HG02981 (cell line): ENCODE measurements around the gene TMEM154.
A peak's percentile ranks its signal among the peaks of the same experiment; 100 is the strongest.

ENCODE experiments used
- ATAC-seq: cut with Tn5 transposase; IDR thresholded peaks from one replicate; pipeline ENCODE4 v1.9.1; 2021; ENCODE audit warnings: mild to moderate bottlenecking, moderate library complexity; ENCODE audit not compliant: unreplicated experiment

Gene TMEM154

DNA sequence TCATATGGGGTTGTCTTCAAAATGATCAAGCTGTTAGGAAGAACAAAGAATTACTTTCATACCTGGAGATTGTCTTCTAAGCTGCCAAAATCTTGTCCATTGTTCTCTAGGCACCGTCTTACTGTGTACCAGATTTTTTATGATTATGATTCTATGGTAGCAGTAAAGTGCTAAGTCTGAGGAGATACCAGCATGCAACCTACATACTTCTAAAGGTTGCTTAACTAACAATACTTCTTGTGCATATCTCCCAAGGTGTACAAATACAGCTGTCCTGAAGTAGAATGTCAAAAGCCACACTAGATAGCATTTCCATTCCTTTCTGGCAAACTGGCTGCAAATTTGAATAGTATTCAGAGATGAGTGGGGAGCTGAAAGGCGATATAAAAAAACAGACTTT lies 81.3 kb downstream of the TMEM154 start:
- ATAC-seq, result no peak

DNA sequence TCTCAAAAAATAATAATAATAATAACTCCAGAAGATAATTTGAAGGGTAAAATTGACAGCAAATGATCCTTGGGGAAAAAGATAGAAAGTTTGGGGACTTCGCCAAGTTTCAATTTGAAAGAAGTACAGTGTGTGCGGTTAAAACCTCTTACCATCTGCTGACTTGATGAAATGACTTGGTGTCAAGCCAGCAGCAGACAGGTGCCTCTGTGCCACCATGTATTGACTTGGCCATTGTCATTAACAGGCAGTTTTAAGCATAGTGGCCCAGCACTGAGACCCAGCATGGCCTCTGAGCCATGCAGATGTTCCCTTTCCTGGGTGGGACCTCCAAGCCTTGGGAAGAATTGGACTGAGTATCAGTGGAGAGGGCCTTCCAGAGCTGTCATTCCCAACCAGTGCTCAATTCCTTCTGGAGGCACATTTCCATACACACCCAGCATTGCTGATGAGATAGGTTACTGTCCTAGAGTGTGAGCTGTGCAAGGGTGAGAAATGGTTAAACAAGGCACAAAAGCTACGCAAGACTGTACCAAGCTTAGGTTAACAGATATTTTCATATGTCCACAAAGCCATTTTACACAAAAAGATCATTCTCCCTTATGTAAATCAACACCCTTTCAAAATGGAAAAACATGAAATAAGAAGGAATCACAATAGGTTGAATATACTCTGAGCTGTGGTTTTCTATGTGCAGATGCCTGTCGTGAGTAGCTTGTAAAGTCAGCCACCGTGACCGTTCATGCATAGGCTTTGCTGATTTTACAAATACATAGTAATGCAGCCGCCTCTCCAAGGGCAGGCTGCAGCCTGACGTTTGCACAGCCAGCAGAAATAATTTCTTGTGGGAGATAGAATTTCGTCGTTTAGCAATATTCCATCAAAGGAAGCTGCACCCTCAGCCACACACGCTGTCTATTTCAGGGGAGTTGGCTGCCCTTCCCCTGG lies 84.5 kb downstream of the TMEM154 start:
- ATAC-seq, result no peak

DNA sequence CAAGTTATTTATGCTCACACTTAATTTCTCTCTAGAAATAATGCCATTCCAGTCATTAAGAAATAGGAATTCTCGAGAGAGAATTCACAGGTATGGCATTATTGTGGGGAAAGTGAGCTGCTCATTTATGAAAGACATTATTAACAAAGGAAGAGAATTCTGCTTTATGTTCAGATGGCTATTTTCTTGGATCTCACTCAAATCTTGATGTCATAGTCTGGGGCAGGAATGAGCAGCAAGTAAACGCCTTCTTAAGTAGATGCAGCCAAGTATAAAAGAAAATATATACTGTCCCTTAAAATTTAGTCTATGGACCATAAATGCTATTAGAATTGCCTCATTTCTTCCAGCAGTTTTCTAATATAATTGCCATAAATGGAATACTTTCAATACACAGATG lies 85.7 kb downstream of the TMEM154 start:
- no peak for ATAC-seq

DNA sequence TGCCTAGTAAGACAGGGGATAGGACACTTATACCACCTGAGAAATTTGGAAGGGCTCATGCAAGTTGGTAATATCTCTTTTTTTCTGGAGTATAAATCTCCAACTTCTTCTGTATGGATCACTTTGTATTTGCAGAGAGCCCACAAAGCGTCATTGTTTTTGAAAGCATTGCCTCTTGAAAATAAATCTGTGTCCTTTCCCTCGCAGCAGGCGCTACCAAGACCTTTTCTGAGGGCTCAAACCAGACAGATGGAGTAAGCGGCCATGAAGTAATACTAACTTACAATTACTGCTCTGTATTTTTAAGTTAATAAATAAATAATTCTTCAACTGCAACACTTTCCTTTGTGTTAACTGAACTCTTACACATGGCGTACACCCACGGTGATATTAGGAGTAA lies 87.9 kb downstream of the TMEM154 start:
- no peak for ATAC-seq

DNA sequence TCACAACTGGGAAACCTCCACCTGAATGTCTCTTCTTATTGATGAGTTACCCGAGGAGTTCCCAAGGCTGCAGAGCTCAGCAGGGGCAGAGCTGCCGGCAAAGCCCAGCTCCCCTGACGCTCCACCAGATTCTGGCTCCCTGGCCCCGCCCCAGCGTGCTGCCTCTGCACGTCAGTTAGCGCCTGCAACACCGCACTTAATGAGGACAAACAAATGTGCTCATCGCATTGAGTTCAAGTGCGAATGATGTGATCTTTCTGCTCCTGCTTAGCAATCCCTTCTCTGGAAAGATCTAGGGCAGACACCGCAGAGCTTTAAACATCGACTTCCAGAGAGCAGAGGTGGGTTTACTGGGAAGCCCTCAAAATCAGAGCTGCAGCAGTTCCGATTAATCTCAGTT lies 88.4 kb downstream of the TMEM154 start:
- no peak for ATAC-seq

DNA sequence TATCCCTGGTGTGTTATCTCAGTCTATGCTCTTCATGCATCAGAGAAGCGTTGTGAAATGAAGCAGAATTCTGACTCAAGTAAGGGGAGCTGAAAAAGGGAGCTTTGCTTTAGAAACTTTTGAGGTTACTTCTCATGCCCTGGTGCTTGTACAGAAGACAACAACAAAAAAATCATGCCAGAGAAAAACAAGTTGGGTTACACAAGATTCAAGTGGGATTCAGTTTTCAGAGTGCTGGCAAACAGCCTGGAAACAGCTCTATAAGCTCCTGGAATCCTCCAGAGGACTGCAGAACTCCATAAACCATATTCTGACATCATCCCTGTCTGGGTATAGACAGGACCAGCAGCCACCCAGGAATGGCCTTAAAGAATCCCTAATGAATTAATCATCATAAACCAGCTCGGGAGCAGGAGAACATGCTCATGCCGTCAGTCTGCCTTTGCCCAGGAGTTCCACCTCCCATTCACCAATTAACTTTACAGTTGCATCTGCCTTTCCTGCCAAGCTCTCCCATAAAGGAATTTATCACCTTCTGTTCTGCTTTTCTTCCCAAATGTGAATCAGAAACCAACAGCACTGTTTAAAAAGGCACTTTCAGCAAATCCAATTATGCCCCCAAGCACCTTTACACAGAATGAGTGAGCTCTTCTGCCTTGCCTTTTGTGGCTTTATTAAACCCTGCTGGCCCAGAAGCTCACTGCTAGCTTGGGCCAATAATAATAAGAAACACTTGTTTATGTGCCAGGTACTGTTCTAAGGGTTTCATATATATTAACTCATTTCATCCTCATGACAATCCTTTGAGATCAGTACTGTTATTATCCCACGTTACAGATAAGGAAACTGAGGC lies 89.4 kb downstream of the TMEM154 start:
- no peak for ATAC-seq

DNA sequence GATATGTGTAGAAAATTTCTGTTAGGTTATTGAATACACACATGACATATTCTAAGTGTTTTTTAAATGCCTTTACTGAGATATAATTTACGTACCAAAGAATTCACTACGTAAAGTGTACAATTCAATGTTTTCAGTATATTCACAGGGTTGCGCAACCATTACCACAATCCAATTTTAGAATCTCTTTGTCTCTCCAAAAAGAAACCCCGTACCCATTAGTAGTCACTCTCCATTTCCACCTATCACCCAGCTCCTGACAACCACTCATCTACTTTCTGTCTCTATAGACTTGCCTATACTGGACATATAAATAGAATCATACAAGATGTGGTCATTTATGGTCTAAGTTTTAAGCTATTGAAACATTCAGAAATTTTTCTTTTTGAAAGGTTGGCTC lies 90.9 kb downstream of the TMEM154 start:
- no peak for ATAC-seq

DNA sequence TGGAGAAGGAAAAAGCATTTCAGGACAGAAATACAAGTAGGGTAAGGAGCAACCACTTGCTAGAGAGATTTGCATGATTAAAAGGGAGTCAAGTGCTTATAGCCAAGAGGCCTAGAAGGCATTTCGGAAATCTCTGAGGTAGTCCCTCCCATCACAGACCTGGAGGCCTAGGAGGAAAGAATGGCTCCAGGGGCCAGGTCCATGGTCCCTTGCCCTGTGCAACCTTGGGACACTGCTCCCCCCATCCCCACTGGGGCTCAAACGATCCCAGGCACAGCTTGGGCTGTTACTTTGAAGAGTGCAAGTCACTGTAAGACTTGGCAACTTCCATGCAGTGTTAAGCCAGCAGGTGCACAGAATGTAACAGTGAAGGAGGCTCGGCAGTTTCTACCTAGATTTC lies 92.7 kb downstream of the TMEM154 start:
- ATAC-seq, result no peak

DNA sequence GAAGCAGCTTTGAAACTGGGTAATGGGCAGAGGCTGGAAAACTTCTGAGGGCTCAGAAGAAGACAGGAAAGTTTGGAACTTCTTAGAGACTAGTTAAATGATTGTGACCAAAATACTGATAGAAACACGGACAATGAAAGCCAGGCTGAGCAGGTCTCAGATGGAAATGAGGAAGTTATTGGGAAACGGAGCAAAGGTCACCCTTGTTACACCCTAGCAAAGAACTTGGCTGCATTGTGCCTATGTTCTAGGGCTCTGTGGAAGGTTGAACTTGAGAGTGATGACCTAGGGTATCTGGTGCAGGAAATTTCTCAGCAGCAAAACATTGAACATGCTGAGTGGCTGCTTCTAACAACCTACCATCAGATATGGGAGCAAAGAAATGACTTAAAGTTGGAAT lies 93.1 kb downstream of the TMEM154 start:
- no peak for ATAC-seq

DNA sequence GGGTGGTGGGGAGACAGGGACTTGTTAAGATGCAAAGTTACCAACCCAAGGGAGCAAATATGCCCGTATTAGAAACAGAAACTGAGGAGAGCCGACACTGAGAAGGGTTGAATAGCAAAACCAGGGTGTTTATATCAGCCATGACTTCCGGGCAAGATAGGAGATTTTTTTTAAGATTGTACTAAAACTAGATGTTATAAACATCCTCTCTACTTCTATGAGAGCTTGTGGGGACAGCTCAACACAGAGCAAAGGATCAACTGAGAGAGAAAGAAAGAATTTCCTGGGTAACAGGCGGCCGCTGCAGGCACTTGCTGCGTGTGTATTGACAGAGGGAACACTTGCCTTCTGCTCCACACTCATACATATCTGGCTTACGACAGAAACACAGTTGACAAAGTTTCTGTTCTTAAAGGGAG lies 94.8 kb downstream of the TMEM154 start:
- ATAC-seq, result no peak

DNA sequence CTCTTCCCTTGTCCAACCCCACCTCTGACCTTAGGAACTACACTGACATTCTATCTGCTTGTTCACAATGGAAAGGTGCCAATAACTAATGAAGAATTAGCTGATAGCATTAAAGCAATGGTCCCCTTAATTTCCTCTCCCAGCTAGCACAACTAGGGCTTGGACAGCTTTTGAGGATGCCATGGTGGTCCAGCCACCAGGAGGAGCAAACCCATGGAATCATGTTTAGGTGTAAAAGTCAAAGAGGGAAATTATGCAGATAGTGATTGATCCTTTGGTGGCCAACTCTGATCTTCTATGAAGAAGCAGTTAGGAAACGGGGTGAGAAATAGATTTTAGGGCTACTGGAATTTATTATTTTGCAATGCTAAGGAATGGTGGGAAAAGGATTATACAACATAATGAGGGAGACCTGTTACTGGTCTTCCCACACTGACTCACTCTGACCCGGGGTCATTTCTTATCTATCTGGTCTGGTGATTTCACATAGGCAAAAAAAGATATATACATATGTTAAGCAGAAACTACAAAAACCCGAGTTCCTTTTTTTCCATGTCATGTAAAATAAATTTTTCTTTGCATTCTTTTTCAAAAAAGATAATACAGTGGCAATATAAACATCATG lies 98.1 kb downstream of the TMEM154 start:
- ATAC-seq, result no peak

DNA sequence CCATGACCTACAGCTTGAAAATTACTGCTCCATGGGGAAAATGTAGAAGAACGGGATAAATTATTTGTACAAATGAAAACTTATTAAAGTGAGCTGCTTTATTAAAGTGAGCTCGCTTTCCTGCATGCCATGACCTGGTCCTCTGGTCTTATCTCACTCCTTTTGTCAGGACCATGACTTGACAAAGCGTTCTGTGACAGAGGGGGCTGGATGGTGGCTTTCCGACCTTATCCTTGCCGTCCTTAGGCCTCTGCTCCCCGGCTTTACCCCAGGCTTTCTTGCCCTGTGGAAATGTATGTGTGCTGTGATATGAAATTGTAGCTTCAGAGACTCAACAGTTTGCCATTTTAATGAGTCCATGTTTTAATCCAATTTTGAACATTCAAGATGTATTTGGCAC lies 99.9 kb downstream of the TMEM154 start:
- ATAC-seq, result no peak

DNA sequence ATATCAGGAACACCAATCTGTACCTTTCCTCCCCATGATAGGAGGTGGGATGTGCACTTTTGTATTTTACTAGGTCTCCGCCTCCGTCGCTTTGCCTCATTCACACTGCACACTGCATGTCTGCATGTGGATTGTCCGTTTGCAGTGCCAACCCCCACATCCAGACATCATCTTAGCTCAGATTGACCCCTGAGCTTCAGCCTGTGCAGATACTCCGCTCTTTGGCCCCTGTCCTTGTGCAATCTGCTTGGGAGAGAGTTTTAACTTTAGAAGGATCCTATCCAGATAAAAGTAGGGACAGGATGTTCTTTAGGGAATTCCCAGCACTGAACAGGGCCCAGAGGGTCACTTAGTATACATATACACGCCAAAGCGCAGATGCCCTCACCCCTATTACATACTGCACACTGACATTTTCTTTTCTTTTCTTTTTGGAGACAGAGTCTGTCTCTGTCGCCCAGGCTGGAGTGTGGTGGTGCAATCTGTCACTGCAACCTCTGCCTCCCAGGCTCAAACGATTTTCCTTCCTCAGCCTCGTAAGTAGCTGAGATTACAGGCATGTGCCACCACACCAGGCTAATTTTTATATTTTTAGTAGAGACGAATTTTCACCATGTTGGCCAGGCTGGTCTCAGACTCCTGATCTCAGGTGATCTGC lies 100.6 kb downstream of the TMEM154 start:
- no peak for ATAC-seq

DNA sequence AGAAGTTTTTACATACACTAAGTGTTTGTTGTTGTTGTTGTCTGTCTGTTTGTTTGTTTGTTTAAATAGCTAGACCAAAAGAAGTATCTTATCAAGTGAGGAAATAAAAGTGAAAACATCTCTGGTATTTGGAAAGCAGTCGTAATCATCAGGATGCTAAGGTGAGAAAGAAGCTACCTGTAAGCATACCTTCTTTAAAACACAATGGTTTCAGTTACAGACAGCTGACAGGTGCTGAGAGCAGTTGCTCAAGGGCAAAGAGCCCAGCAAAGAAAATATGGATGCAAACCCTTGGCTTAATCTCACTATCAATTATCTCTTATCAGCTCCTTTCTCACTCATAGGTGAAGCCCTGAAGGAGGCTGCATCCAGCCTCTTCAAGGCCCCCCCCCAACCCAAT lies 101.1 kb downstream of the TMEM154 start:
- no peak for ATAC-seq

DNA sequence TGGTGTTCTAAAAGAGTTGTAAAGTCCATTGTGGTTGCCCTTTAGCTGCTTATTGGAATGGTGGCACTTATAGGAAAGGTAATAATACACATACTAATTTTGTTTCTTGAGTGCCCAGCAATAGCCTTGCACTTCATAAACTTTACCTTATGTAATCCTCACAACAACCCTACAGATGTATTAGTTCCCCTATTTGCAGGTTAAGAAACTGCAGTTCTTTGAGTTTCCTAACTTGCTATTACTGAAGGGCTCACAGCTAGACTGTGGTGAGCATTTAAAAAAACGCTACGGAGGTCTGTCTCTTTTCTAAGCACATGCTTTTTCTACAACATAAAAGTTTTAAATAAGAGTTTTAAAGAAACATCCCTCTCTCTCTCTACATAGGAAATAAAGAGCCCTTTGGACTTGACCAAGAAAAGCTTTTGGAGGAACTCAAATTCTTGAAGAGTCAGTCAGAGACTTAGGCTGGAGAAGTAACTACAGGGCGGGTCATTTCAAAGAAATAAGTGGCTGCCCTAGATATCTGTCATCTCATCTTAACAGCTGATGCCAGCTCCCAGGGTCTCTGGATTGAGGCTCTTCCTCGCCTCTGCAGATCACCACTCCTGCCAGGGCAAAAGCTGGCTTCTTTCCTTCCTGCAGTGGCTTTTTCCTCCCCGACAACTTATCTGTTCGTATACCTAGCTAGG lies 101.9 kb downstream of the TMEM154 start:
- no peak for ATAC-seq

DNA sequence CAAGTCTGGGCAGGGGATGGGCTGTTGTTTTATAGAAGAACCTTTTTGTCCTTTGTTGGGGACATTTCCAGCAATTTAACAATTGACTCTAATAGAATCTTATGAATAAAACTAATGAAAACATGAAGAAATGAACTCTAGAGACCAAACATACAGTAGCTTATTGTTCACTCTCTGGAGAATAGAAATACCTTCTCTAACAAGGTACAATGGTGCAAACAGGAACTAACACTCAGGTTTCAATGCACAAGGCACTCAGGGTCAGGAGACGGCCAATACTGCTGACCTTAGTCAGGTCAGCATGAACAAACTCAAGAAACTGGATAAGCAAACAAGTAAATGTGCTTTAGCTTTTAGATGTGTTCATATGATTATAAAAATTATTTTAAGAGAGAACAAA lies 104.3 kb downstream of the TMEM154 start:
- ATAC-seq, result no peak

DNA sequence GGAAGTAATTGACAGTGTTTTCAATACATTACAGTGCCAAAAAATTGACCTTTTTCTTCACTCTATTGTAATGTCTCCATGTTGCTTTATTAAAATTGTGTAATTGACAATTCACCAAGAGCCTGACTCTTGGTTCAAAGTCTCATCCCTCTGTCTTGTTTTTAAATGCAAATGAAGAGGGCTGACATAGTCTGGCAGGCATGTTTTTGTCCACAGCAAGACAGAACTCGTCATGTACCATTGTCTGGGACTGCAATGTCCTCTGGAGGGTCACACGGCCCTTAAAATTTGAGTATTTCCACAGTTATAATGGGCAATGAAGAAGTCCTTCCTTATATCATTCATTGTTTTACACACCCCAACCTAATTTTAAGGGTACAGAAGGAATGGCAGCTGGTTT lies 105.9 kb downstream of the TMEM154 start:
- ATAC-seq, result no peak

DNA sequence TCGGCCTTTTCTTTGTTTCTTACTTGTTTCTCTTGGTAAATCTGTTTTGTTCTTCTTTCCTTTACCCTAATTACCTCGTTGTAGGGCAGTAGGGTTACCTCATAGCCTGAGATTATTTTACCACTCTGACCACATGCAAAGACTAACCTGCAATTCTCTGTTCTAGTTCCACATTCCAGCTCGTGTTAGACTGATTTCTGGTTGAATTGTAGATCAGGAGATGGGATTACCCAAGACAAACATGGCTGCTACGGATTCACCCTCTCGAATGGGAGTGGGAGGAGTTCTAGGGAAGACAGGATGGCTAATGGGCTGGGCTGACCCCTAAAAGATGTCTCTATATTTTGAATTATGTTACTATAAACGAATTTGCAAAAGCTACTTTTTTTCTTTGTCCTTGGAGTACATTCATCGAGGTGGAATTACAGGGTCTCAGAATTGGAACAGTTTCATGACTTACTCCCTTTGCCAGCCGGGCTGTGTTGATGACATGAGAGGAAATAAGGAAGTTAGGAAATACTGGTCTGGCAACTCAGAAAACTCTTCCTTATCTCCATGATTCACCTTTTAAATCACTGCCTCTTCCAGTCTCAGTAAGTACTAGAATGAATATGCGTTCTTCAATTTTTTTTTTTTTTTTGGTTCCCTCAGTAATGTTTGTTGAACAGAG lies 107.2 kb downstream of the TMEM154 start:
- ATAC-seq, result peak; percentile 78

DNA sequence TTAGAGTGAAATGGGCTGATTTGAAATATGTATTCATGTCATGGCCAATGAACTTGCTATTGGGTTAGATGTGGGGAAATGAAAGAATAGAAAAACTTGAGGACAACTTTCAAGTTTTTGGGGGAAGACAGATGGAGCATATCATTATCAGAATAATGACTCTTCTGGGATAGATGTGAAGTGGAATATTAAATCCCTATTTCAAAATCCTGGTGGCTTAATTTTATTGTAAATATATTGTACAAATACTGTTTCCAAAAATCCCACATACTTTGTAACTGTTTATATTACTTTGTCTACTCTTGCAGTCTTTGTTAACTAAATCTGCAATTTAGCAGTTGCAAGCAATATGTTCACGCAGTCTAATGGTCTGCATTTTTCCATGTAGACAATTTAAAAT lies 108.0 kb downstream of the TMEM154 start:
- no peak for ATAC-seq

DNA sequence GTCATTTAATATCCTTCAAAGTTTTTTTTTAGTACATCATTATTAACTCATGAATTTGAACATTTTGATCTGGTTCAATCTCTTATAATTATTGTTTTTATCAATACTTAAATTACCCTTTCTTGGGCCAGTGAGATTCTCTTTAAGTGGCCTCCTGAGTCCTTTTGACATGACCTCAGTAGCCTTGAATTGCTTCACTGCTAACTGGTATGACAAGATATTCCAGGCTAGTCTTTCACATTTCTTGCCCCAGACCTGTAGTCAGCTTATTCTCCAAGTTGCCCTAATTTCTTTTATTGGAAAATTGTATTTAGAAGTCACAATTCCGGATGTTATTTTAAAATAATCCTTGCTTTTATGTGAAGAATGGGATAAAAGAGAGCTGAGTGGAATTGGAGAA lies 108.5 kb downstream of the TMEM154 start:
- no peak for ATAC-seq
